NCI-H446 (cell line): ENCODE results near the gene TMEM147.
"Not testable (repeated sequence)": the region's sequence is repeated elsewhere in the genome, so short reads cannot be mapped to it uniquely, and the experiment has no call there.

Experiments
- DNase-seq, 2 experiments: peaks; one replicate each; lab custom pipeline; 2025; lab: John Stamatoyannopoulos, UW

TMEM147 gene

GRCh38 chr19:35563207-35563829 lies 17.9 kb downstream of the TMEM147 start, which contains the start of gene ATP4A:
TSS of gene ATP4A (minus strand) at chr19:35563658. CDS start at chr19:35563629, 29 bp downstream.
- no peak for DNase-seq

- no peak for DNase-seq
Observed at GRCh38 chr19:35565016-35565856, 19.8 kb downstream of the TMEM147 start.

- no peak for DNase-seq
Observed at GRCh38 chr19:35566738-35567137, 21.3 kb downstream of the TMEM147 start.

GRCh38 chr19:35569281-35569781 lies 23.9 kb downstream of the TMEM147 start:
- DNase-seq, result no peak

- DNase-seq, result no peak
Observed at GRCh38 chr19:35571406-35571965, 26.1 kb downstream of the TMEM147 start.

GRCh38 chr19:35577918-35578317 lies 32.5 kb downstream of the TMEM147 start:
- DNase-seq, result no peak

GRCh38 chr19:35578707-35579106 lies 33.3 kb downstream of the TMEM147 start:
- DNase-seq, result no peak

GRCh38 chr19:35582760-35583159 lies 37.3 kb downstream of the TMEM147 start:
- no peak for DNase-seq

- DNase-seq, result no peak
Observed at GRCh38 chr19:35585848-35586247, 40.4 kb downstream of the TMEM147 start, which contains the start of gene PMIS2. TSS of gene PMIS2 (plus strand) at chr19:35586173. CDS start at chr19:35586260, 87 bp downstream.

GRCh38 chr19:35587321-35587720 lies 41.9 kb downstream of the TMEM147 start:
- no peak for DNase-seq

GRCh38 chr19:35590875-35591274 lies 45.4 kb downstream of the TMEM147 start:
- DNase-seq, result no peak

GRCh38 chr19:35592226-35592625 lies 46.8 kb downstream of the TMEM147 start:
- no peak for DNase-seq

GRCh38 chr19:35595026-35595425 lies 49.6 kb downstream of the TMEM147 start:
- not testable (repeated sequence) for DNase-seq

GRCh38 chr19:35595928-35596327 lies 50.5 kb downstream of the TMEM147 start:
- no peak for DNase-seq

- peak in 1 of 2 experiments; percentile 21 for DNase-seq
Observed at GRCh38 chr19:35596366-35596999, 51.1 kb downstream of the TMEM147 start.
